Measurements from ENCODE around the gene WNT6. TPM values are rescaled to one million over a fixed set of nuclear protein-coding genes. Genes with fewer than 3 reads are reported as not detected.

WNT6 gene
- total RNA-seq, 1 donor from 2014 or later = not detected

DNA sequence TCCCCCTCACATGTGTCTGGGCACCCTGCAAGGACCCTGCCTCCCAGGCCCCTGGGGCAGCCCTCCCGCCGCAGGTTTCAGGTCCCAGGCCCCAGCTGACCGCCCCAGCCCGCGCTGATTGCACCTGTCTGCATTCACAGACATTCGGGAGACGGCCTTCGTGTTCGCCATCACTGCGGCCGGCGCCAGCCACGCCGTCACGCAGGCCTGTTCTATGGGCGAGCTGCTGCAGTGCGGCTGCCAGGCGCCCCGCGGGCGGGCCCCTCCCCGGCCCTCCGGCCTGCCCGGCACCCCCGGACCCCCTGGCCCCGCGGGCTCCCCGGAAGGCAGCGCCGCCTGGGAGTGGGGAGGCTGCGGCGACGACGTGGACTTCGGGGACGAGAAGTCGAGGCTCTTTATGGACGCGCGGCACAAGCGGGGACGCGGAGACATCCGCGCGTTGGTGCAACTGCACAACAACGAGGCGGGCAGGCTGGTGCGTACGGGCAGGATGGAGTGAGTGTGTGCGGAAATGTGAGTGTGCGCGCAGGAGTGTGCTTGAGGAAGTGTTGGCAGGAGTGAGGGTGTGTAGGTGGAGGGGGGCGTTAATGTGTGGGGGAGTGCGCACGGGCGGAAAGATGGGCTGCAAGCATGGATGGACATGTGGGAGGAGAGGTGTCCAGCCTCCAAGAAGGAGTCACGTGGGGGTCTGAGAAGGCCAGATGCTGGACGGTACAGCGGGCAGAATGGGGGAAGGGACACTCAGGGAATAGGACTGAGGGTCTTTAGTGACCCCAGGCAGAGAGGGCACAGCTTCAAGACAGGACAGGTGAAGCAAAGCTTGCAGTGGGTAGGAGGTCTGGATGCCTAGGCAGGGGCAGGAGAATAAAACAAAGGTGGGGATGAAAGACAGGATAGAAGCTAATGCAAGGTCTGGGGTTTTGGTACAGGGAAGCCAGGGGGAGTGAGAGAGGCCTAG, 12.0 kb downstream of the WNT6 start:
- no peaks in the 10 kb centered on the region for H3K9me3 ChIP-seq
- peak overlapping the region; percentile 28 for H3K4me3 ChIP-seq
- intact Hi-C loops (cut with DNase I) = no loop called here
- H3K36me3 ChIP-seq = no peaks in the 10 kb centered on the region
- H3K4me1 ChIP-seq = peaks cover 14% of the 10 kb centered on the region
- TF ChIP-seq, protein P1, sequence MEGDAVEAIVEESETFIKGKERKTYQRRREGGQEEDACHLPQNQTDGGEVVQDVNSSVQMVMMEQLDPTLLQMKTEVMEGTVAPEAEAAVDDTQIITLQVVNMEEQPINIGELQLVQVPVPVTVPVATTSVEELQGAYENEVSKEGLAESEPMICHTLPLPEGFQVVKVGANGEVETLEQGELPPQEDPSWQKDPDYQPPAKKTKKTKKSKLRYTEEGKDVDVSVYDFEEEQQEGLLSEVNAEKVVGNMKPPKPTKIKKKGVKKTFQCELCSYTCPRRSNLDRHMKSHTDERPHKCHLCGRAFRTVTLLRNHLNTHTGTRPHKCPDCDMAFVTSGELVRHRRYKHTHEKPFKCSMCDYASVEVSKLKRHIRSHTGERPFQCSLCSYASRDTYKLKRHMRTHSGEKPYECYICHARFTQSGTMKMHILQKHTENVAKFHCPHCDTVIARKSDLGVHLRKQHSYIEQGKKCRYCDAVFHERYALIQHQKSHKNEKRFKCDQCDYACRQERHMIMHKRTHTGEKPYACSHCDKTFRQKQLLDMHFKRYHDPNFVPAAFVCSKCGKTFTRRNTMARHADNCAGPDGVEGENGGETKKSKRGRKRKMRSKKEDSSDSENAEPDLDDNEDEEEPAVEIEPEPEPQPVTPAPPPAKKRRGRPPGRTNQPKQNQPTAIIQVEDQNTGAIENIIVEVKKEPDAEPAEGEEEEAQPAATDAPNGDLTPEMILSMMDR (IDR thresholded peaks at IDR 0.05) = no peak
- H3K27ac ChIP-seq = no peak overlapping the region
- peak; percentile 3 for ATAC-seq
- H3K27me3 ChIP-seq = peaks cover 59% of the 10 kb centered on the region
- DNase-seq = no peak

DNA sequence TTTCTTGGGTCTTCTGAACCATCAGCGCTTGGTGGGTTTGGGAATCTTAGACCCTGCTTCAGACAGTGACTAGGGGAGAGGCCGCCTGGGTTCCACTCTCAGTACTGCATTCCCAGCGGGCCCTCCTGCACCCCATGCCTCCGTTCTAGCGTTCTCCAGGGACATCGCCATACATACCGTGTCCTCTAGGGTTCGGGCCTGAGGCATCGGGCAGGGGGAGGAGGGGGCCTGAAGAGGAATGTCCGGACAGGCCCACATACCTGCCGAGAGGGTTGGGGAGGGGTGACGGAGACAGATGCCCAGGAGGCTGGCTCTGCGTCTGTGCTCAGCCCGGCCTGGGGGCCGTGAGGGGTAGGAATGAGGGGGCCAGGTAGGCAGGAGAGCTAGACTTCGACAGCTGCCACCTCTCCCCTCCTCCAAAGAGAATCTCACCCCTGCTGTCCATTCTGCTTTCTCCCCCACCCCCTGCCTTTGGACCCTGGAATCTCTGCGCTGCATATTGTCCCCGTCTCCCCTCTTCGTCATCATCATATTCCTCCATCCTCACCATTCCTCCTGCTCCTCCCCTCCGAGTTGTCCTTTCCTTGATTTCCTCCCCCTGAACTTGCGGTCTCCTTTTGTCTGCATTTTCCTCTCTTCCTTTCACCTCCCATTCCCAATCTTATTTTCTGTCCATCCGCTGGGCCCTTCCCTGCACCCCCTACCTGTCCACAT, 13.2 kb downstream of the WNT6 start:
- Histone ChIP-seq H3K27ac (no peak overlapping the region), H3K4me1 (peaks cover 17% of the 10 kb centered on the region), H3K4me3 (no peak overlapping the region), H3K9me3 (no peaks in the 10 kb centered on the region), H3K36me3 (no peaks in the 10 kb centered on the region), H3K27me3 (peaks cover 71% of the 10 kb centered on the region)
- TF ChIP-seq, protein P1 (IDR thresholded peaks at IDR 0.05) = no peak
- intact Hi-C loops (cut with DNase I) = no loop called here
- DNase-seq (no peak), ATAC-seq (no peak)

DNA sequence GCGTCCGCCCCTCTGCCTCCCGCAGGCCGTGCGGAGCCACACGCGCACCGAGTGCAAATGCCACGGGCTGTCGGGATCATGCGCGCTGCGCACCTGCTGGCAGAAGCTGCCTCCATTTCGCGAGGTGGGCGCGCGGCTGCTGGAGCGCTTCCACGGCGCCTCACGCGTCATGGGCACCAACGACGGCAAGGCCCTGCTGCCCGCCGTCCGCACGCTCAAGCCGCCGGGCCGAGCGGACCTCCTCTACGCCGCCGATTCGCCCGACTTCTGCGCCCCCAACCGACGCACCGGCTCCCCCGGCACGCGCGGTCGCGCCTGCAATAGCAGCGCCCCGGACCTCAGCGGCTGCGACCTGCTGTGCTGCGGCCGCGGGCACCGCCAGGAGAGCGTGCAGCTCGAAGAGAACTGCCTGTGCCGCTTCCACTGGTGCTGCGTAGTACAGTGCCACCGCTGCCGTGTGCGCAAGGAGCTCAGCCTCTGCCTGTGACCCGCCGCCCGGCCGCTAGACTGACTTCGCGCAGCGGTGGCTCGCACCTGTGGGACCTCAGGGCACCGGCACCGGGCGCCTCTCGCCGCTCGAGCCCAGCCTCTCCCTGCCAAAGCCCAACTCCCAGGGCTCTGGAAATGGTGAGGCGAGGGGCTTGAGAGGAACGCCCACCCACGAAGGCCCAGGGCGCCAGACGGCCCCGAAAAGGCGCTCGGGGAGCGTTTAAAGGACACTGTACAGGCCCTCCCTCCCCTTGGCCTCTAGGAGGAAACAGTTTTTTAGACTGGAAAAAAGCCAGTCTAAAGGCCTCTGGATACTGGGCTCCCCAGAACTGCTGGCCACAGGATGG, 14.0 kb downstream of the WNT6 start:
- TF ChIP-seq, protein P1 (IDR thresholded peaks at IDR 0.05) = no peak
- DNase-seq (no peak), ATAC-seq (no peak)
- H3K27ac ChIP-seq = no peak overlapping the region
- peaks cover 78% of the 10 kb centered on the region for H3K27me3 ChIP-seq
- H3K4me1 ChIP-seq = peaks cover 17% of the 10 kb centered on the region
- intact Hi-C loops (cut with DNase I) = no loop called here
- no peaks in the 10 kb centered on the region for H3K36me3 ChIP-seq
- no peak overlapping the region for H3K4me3 ChIP-seq
- H3K9me3 ChIP-seq = no peaks in the 10 kb centered on the region

DNA sequence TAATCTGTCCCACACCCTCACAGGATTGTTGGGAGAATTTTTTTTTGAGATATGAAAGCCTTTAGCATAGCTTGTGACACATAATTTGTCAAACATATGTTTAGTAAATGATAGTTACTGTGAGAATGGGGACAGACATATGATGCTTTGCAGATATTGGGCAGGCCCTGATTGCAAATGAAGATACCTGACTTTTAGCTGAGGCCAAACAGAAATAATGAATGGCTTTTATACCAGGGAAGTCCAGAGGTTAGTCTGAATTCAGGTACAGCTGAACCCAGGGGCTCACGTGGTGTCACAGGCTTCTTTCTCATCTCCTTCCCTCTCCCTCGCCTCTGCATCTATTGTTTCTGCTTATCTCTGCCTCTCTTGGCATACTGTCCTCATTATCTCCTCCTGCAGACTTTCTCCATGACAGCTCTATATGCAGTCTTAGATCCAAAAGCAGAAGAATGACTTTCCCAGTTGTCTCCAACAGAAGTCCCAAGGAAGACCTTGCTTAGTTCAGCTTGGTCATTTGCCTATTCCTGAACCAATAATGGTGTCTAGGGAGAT, 16.2 kb downstream of the WNT6 start:
- TF ChIP-seq, protein P1 (IDR thresholded peaks at IDR 0.05) = no peak
- intact Hi-C loops (cut with DNase I) = no loop called here
- H3K27me3 ChIP-seq = peaks cover 97% of the 10 kb centered on the region
- no peak overlapping the region for H3K4me3 ChIP-seq
- no peak for DNase-seq
- H3K27ac ChIP-seq = no peak overlapping the region
- no peak for ATAC-seq
- H3K4me1 ChIP-seq = peaks cover 26% of the 10 kb centered on the region
- H3K36me3 ChIP-seq = no peaks in the 10 kb centered on the region
- H3K9me3 ChIP-seq = no peaks in the 10 kb centered on the region

DNA sequence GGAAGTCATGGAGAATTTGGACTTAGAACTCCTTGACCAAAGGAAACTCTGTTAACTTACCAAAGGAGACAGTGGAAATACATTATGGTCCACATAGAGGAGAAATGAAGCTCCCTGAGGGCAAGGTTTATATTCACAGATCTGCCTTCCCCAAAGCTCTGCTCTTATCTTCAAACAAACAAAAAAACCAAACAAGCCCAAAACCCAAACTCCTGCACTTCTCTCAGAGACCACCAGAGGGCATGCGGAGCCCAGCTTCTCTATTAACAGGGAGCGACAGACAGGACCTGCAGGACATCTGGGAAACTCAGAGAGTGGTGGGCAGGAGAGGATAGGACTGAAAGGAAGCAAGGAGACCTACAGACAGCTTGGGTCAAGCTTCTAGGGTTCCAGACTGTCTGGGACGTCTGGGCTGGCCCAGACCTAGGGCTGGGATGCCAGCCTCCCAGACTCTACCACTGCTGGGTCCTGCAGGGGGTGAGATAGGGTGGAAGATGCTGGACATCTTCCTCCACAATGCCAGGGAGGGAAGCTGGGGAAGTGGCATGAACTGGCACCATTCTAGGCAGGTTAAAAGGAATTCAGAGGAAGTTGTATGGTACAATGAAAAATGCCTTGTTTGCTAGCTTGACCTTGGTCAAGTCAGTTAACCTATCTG, 17.1 kb downstream of the WNT6 start:
- H3K36me3 ChIP-seq = no peaks in the 10 kb centered on the region
- H3K27ac ChIP-seq = no peak overlapping the region
- TF ChIP-seq, protein P1 (IDR thresholded peaks at IDR 0.05) = peak; percentile 99
- peaks cover 17% of the 10 kb centered on the region for H3K4me1 ChIP-seq
- DNase-seq = no peak
- intact Hi-C loops (cut with DNase I) = no loop called here
- H3K4me3 ChIP-seq = no peak overlapping the region
- H3K9me3 ChIP-seq = no peaks in the 10 kb centered on the region
- peaks cover 96% of the 10 kb centered on the region for H3K27me3 ChIP-seq
- ATAC-seq = peak; percentile 70

Measured in upper lobe of right lung (tissue), 1 donor.